Keratinocyte (primary cell): Measurements from ENCODE around the gene KLC4. TPM values are rescaled to one million over a fixed set of nuclear protein-coding genes. Genes with fewer than 3 reads are reported as not detected.

ENCODE experiments used
- DNase-seq: peaks from one replicate; pipeline ENCODE4 v3.0.0-alpha.2; 2011; ENCODE audit warnings: low read depth, missing footprints, low spot score
- FAIRE-seq: peaks from 2 replicates; lab custom pipeline; 2011; peaks lifted over from hg19 to GRCh38; lab: Jason Lieb, UNC
- H2AFZ ChIP-seq: 2 replicates; pipeline ENCODE4 v1.6.0; 2012; ENCODE audit warnings: low read length, control low read depth, inconsistent platforms; ENCODE audit not compliant: control insufficient read depth
- H3K27ac ChIP-seq: 2 replicates; pipeline ENCODE4 v1.5.1; 2011; ENCODE audit warnings: low read length; ENCODE audit not compliant: control insufficient read depth, insufficient read depth
- H3K27me3 ChIP-seq: 3 replicates; pipeline ENCODE4 v1.6.0; 2011; ENCODE audit warnings: low read length; ENCODE audit not compliant: control insufficient read depth, insufficient read depth; ENCODE audit errors: extremely low read depth
- H3K36me3 ChIP-seq, 2 experiments: 2 replicates in 1 of 2; 3 replicates in 1 of 2; pipeline ENCODE4 v1.5.1; 2011; ENCODE audit warnings: low read length in 2 of 2, mild to moderate bottlenecking in 1 of 2; ENCODE audit not compliant: control insufficient read depth in 2 of 2, insufficient read depth in 2 of 2; ENCODE audit errors: extremely low read depth in 1 of 2
- H3K4me1 ChIP-seq: 3 replicates; pipeline ENCODE4 v1.5.1; 2011; ENCODE audit warnings: low read length; ENCODE audit not compliant: control insufficient read depth, insufficient read depth; ENCODE audit errors: extremely low read depth
- H3K4me2 ChIP-seq: 3 replicates; pipeline ENCODE4 v1.6.0; 2011; ENCODE audit warnings: low read depth, low read length; ENCODE audit not compliant: control insufficient read depth, insufficient read depth; ENCODE audit errors: extremely low read depth
- H3K4me3 ChIP-seq, 3 experiments: fragments of 200-600 bp in 1 of 3; sonication (generic) in 1 of 3; 2 replicates in 2 of 3; 3 replicates in 1 of 3; pipeline ENCODE4 v1.5.1; 2011 to 2016; ENCODE audit warnings: low read length in 3 of 3, mild to moderate bottlenecking in 3 of 3, control low read depth in 2 of 3, inconsistent platforms in 1 of 3, low read depth in 1 of 3, mixed read lengths in 1 of 3, mixed run types in 1 of 3, moderate library complexity in 1 of 3; ENCODE audit not compliant: control insufficient read depth in 2 of 3, insufficient read depth in 2 of 3; ENCODE audit errors: extremely low read depth in 1 of 3
- H3K79me2 ChIP-seq: 2 replicates; pipeline ENCODE4 v1.6.0; 2012; ENCODE audit warnings: low read length; ENCODE audit not compliant: control insufficient read depth, insufficient read depth
- H3K9ac ChIP-seq: 3 replicates; pipeline ENCODE4 v1.6.0; 2011; ENCODE audit warnings: low read length; ENCODE audit not compliant: control insufficient read depth, insufficient read depth; ENCODE audit errors: extremely low read depth
- H3K9me1 ChIP-seq: 3 replicates; pipeline ENCODE4 v1.6.0; 2011; ENCODE audit warnings: low read length; ENCODE audit not compliant: control insufficient read depth, insufficient read depth; ENCODE audit errors: extremely low read depth
- H3K9me3 ChIP-seq: 2 replicates; pipeline ENCODE4 v1.5.1; 2012; ENCODE audit warnings: low read depth, low read length; ENCODE audit not compliant: control insufficient read depth
- H4K20me1 ChIP-seq: 3 replicates; pipeline ENCODE4 v1.6.0; 2011; ENCODE audit warnings: low read length; ENCODE audit not compliant: control insufficient read depth, insufficient read depth; ENCODE audit errors: extremely low read depth
- CTCF ChIP-seq, 3 experiments: IDR thresholded peaks in 1 of 3; conservative IDR thresholded peaks in 1 of 3; optimal IDR thresholded peaks in 1 of 3; 2 replicates in 2 of 3; 3 replicates in 1 of 3; pipeline versions ENCODE3 to v1.5.1; 2011; ENCODE audit warnings: low read length in 3 of 3, mild to moderate bottlenecking in 3 of 3, moderate library complexity in 2 of 3, control low read depth in 1 of 3, inconsistent platforms in 1 of 3; ENCODE audit not compliant: insufficient read depth in 2 of 3; ENCODE audit errors: extremely low read depth in 1 of 3
- EZH2 ChIP-seq: IDR thresholded peaks from one replicate; pipeline ENCODE4 v1.6.1; 2012; ENCODE audit warnings: inconsistent platforms, mild to moderate bottlenecking, low read length, moderate library complexity
- dilution Hi-C: fragments of 300-500 bp; cut with MboI; formaldehyde crosslinking; loops from one replicate; pipeline ENCODE4 v1.7.0; 2020; ENCODE audit warnings: low sequenced_read_pairs; ENCODE audit not compliant: extremely low pct_ligation_motif_present
- polyA plus RNA-seq, 5 experiments: library from polyadenylated mRNA; depleted of rRNA in 3 of 5; stranded (reverse) in 3 of 5; stranded (forward) in 1 of 5; unstranded in 1 of 5; fragments of >200 nt; gene quantifications; 1 replicate in 1 of 5; 2 replicates in 3 of 5; 3 replicates in 1 of 5; pipeline versions ENCODE4 v1.2.1 to v1.2.3, GENCODE V29; 2011 to 2012; ENCODE audit warnings: missing spikeins in 2 of 5, low read depth in 1 of 5, low replicate concordance in 1 of 5

Gene KLC4
- polyA plus RNA-seq, 1 donor (not counting 4 experiments of a cell fraction or from before 2014, with no cell fraction given): 8.8 TPM

- H3K9ac ChIP-seq: peak overlapping the region; percentile 91
- FAIRE-seq: no peak
- DNase-seq: no peak
Observed at GRCh38 chr6:43076464-43077332, 17.3 kb downstream of the KLC4 start.

GRCh38 chr6:43077333-43077809 lies 17.9 kb downstream of the KLC4 start:
- Histone ChIP-seq H3K9me3 (no peaks in the 10 kb centered on the region), H4K20me1 (no peaks in the 10 kb centered on the region), H3K9ac (peak overlapping the region; percentile 91)

More at GRCh38 chr6:43076464-43077332, 17.3 kb downstream of the KLC4 start:
- TF ChIP-seq CTCF (optimal IDR thresholded peaks at IDR 0.05 in 1 of 3, IDR thresholded peaks at IDR 0.05 in 1 of 3, conservative IDR thresholded peaks at IDR 0.05 in 1 of 3; ENCODE audit: extremely low read depth in 1 of 3, insufficient read depth in 2 of 3, low read length in 3 of 3) (no peak), EZH2 (no peak)
- H3K79me2 ChIP-seq: peaks cover 53% of the 10 kb centered on the region
- H3K4me1 ChIP-seq: peaks cover 14% of the 10 kb centered on the region
- no peaks in the 10 kb centered on the region for H3K9me1 ChIP-seq
- H4K20me1 ChIP-seq: no peaks in the 10 kb centered on the region
- H2AFZ ChIP-seq: peak overlapping the region; percentile 74
- peak overlapping the region; percentile 89 for H3K4me2 ChIP-seq
- peaks cover 0 to 6% of the 10 kb centered on the region in 2 experiments for H3K36me3 ChIP-seq
- no peaks in the 10 kb centered on the region for H3K27me3 ChIP-seq
- no peaks in the 10 kb centered on the region for H3K9me3 ChIP-seq
- peak overlapping the region; percentile 83 for H3K27ac ChIP-seq
- peak overlapping the region; percentile 75 to 92 (median 80) for H3K4me3 ChIP-seq
- dilution Hi-C loops: no loop called here

More at GRCh38 chr6:43077333-43077809, 17.9 kb downstream of the KLC4 start:
- DNase-seq: no peak
- Histone ChIP-seq H3K4me3 (peak overlapping the region; percentile 75 to 92 (median 80)), H3K36me3 (peaks cover 0 to 6% of the 10 kb centered on the region in 2 experiments), H3K4me2 (peak overlapping the region; percentile 89), H2AFZ (no peak overlapping the region), H3K79me2 (peaks cover 59% of the 10 kb centered on the region), H3K4me1 (peaks cover 14% of the 10 kb centered on the region), H3K9me1 (no peaks in the 10 kb centered on the region), H3K27ac (peak overlapping the region; percentile 83), H3K27me3 (no peaks in the 10 kb centered on the region)
- dilution Hi-C loops: no loop called here
- TF ChIP-seq EZH2 (no peak), CTCF (optimal IDR thresholded peaks at IDR 0.05 in 1 of 3, IDR thresholded peaks at IDR 0.05 in 1 of 3, conservative IDR thresholded peaks at IDR 0.05 in 1 of 3; ENCODE audit: extremely low read depth in 1 of 3, insufficient read depth in 2 of 3, low read length in 3 of 3) (no peak)
- FAIRE-seq: no peak
